GM12801 (cell line): Measurements from ENCODE around the gene ZDHHC1.

Experiments used
- CTCF ChIP-seq: IDR thresholded peaks from one replicate; pipeline ENCODE4 v1.5.1; 2011; ENCODE audit warnings: control low read depth; ENCODE audit not compliant: insufficient read length; ENCODE audit errors: extremely low read depth

Gene ZDHHC1

GRCh38 chr16:67393788-67394154 is 22.5 kb downstream of the ZDHHC1 start:
- no peak for TF ChIP-seq CTCF

GRCh38 chr16:67393111-67393787 is 23.0 kb downstream of the ZDHHC1 start, which contains the start of gene TPPP3:
Gene TPPP3 (minus strand): TSS chr16:67393498. CDS start chr16:67391111, 2,387 bp downstream.
- no peak for TF ChIP-seq CTCF

DNA sequence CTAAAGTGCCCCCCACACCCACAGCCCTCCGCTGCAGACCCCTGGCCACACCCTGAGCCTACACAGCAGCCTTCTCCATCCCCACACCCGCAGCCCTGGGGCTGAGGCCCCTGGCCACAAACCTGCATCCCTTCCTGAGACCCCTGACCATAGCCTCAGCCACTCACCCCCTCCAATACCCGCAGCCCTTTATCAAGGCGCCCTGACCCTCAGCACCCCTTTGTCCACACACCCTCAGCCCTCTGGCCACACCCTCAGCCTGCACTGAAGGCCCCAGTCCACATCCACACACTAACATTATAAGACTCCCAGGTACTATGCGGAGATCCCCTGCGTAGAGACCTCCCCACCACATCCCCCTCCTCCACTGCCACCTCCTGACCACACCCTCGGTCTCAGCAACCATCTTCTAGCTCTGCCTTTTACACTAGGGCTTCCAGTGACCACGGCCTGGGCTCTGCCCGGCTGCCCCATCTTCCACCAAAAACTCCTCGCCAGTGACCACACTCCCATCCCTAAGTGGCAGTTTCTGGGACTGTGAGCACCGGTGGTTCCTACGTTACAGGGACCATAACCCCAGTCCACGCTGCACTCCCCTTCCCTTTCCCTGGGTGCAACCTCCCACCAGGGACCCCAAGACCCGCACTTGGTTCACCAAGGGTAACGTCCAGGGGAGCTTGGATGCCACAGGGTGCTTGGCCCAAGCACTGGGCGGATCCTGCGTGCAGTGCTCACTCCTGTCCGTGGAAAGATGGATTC is 23.8 kb downstream of the ZDHHC1 start:
- no peak for TF ChIP-seq CTCF

- TF ChIP-seq CTCF, result no peak
Observed at GRCh38 chr16:67391424-67392300, 24.6 kb downstream of the ZDHHC1 start.

DNA sequence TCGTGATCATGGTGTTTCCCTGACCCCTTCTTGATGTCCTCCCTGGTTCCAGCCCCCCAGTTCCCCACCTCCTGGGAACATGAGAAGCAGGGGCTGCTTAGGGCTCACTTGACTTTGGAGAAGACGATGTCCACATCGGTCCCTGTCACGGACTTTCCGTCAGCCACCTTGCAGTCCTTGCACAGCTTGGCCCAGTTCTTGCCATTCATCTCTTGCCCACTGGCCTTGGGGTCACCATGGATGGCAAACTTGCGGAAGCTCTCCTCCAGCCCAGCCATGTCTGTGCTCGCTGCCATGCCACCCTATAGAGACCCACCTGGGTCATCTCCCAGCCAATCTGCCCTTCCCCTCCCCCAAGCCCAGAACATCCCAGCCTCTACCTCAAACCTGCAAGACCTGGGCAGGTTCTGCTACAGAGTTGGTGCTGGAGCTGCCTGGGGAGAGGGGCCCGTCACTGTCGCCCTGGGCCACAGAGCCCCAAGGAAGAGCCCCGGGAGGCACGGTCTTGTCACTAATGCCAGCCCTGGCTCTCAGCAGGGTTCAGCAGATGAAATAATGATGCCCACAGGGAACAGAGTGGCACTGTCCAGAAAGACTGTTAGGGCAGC is 25.4 kb downstream of the ZDHHC1 start:
- no peak for TF ChIP-seq CTCF

- no peak for TF ChIP-seq CTCF
Observed at GRCh38 chr16:67389911-67390815, 26.1 kb downstream of the ZDHHC1 start.
